HepG2 (cell line): ENCODE measurements around the gene TMEM63B. TPM values are rescaled to one million over a fixed set of nuclear protein-coding genes. Genes with fewer than 3 reads are reported as not detected.

Experiments used
- ATAC-seq: fragments of 200-7000 bp; cut with Tn5 transposase; 3 replicates; pipeline ENCODE4 v1.9.1; 2020; ENCODE audit warnings: mild to moderate bottlenecking, moderate library complexity
- BruUV-seq: library from RNA; stranded (reverse); fragments of 400-500 nt; replicated peaks from 2 replicates; lab custom pipeline; 2021; lab: Mats Ljungman, UMichigan
- CTCF ChIA-PET: fragments of 300-600 bp; formaldehyde crosslinking; extraction: SDS; loops from one replicate; lab custom pipeline; 2021; ENCODE audit warnings: low total read pairs, inconsistent platforms, low intra/inter-chr PET ratio; lab: Yijun Ruan, JAX
- POLR2A ChIA-PET: fragments of 350-600 bp; sonication (Branson Sonifier 250); formaldehyde crosslinking; loops from one replicate; lab custom pipeline; 2020; ENCODE audit warnings: antibody characterized with exemption, inconsistent platforms; lab: Yijun Ruan, JAX
- DNase-seq: peaks from one replicate; pipeline ENCODE4 v3.0.0-alpha.2; 2015; ENCODE audit warnings: low spot score
- FAIRE-seq: peaks from 3 replicates; lab custom pipeline; 2011; peaks lifted over from hg19 to GRCh38; lab: Jason Lieb, UNC
- H2AFZ ChIP-seq: one replicate; pipeline ENCODE4 v1.6.1; 2011; ENCODE audit warnings: low read length, inconsistent platforms
- H3K27ac ChIP-seq: fragments of 300-600 bp; 3 replicates; pipeline ENCODE4 v1.8.0; 2011; ENCODE audit warnings: mixed run types, mild to moderate bottlenecking, mixed read lengths, low read length, inconsistent platforms; ENCODE audit not compliant: insufficient read depth; ENCODE audit errors: extremely low read length
- H3K27me3 ChIP-seq, 2 experiments: fragments of 200-600 bp in 1 of 2; 2 replicates in 1 of 2; 3 replicates in 1 of 2; pipeline versions ENCODE4 v1.6.0 to v1.8.0; 2011; ENCODE audit warnings: low read length in 2 of 2, mild to moderate bottlenecking in 2 of 2, moderate library complexity in 2 of 2, inconsistent platforms in 1 of 2; ENCODE audit not compliant: insufficient read depth in 2 of 2, control insufficient read depth in 1 of 2
- H3K36me3 ChIP-seq, 2 experiments: fragments of 200-600 bp in 1 of 2; replicated peaks in 1 of 2; 2 replicates in 1 of 2; 3 replicates in 1 of 2; pipeline versions ENCODE4 v1.5.1 to v1.8.0; 2011; ENCODE audit warnings: low read length in 2 of 2, inconsistent platforms in 1 of 2; ENCODE audit not compliant: insufficient read depth in 2 of 2, control insufficient read depth in 1 of 2
- H3K4me1 ChIP-seq: 2 replicates; pipeline ENCODE4 v1.5.1; 2012; ENCODE audit warnings: low read length, inconsistent platforms; ENCODE audit not compliant: insufficient read depth
- H3K4me2 ChIP-seq: 2 replicates; pipeline ENCODE4 v1.6.0; 2011; ENCODE audit warnings: low read depth, low read length, inconsistent platforms
- H3K4me3 ChIP-seq, 3 experiments: fragments of 200-600 bp in 1 of 3; sonication (generic), shearing (Covaris generic) in 1 of 3; replicated peaks in 1 of 3; 2 replicates each; pipeline ENCODE4 v1.5.1; 2011 to 2016; ENCODE audit warnings: low read length in 3 of 3, inconsistent platforms in 2 of 3, low read depth in 2 of 3, mild to moderate bottlenecking in 2 of 3, control low read depth in 1 of 3, mixed read lengths in 1 of 3; ENCODE audit not compliant: insufficient read depth in 1 of 3
- H3K79me2 ChIP-seq: one replicate; pipeline ENCODE4 v1.6.1; 2011; ENCODE audit warnings: low read length, inconsistent platforms; ENCODE audit not compliant: insufficient read depth
- H3K9ac ChIP-seq: 2 replicates; pipeline ENCODE4 v1.6.0; 2011; ENCODE audit warnings: mild to moderate bottlenecking, low read depth, low read length, inconsistent platforms; ENCODE audit not compliant: insufficient read depth
- H3K9me3 ChIP-seq: 2 replicates; pipeline ENCODE4 v1.5.1; 2012; ENCODE audit warnings: mild to moderate bottlenecking, low read length
- H4K20me1 ChIP-seq: 2 replicates; pipeline ENCODE4 v1.6.0; 2011; ENCODE audit warnings: inconsistent platforms, mild to moderate bottlenecking, low read length, moderate library complexity; ENCODE audit not compliant: insufficient read depth
- CC2D1A ChIP-seq: sonication (generic); formaldehyde crosslinking; IDR thresholded peaks from 2 replicates; pipeline ENCODE4 v1.8.1; 2023; ENCODE audit warnings: mild to moderate bottlenecking, missing genetic modification reagents
- CHD2 ChIP-seq: IDR thresholded peaks from 2 replicates; pipeline ENCODE4 v1.6.1; 2011; ENCODE audit warnings: low read depth, low read length, improper control_type of control experiment
- DR1 ChIP-seq: sonication (generic); formaldehyde crosslinking; IDR thresholded peaks from 2 replicates; pipeline ENCODE4 v1.8.0; 2021; ENCODE audit warnings: mild to moderate bottlenecking, missing genetic modification reagents, inconsistent platforms
- GATAD1 ChIP-seq: IDR thresholded peaks from 2 replicates; pipeline ENCODE4 v1.6.1; 2016; ENCODE audit warnings: missing genetic modification reagents, missing compliant biosample characterization
- GATAD2A ChIP-seq: IDR thresholded peaks from 2 replicates; pipeline ENCODE4 v1.6.1; 2016
- HNF4A ChIP-seq: sonication (generic); formaldehyde crosslinking; IDR thresholded peaks from 2 replicates; pipeline ENCODE4 v1.4.0; 2020; ENCODE audit warnings: missing genetic modification reagents
- MXD4 ChIP-seq: IDR thresholded peaks from 2 replicates; pipeline ENCODE4 v1.6.1; 2016; ENCODE audit warnings: mild to moderate bottlenecking, missing biosample characterization, missing genetic modification reagents
- NFKBIZ ChIP-seq: IDR thresholded peaks from 2 replicates; pipeline ENCODE4 v1.6.1; 2018; ENCODE audit warnings: missing genetic modification reagents, missing compliant biosample characterization
- PAX8 ChIP-seq: sonication (generic); formaldehyde crosslinking; IDR thresholded peaks from 2 replicates; pipeline ENCODE4 v1.8.0; 2022; ENCODE audit warnings: mild to moderate bottlenecking, missing genetic modification reagents, borderline replicate concordance
- PRDM4 ChIP-seq: sonication (generic); formaldehyde crosslinking; IDR thresholded peaks from 2 replicates; pipeline ENCODE4 v1.9.0; 2021; ENCODE audit warnings: missing genetic modification reagents, borderline replicate concordance
- RXRB ChIP-seq: IDR thresholded peaks from 2 replicates; pipeline ENCODE4 v1.6.1; 2016; ENCODE audit warnings: borderline replicate concordance, missing genetic modification reagents, missing compliant biosample characterization
- SKI ChIP-seq: fragments of 450-650 bp; IDR thresholded peaks from one replicate; pipeline ENCODE4 v1.6.1; 2018; ENCODE audit warnings: mild to moderate bottlenecking; ENCODE audit not compliant: partially characterized antibody
- TBX3 ChIP-seq: fragments of 450-650 bp; IDR thresholded peaks from 2 replicates; pipeline ENCODE4 v1.6.1; 2017; ENCODE audit warnings: antibody characterized with exemption, mild to moderate bottlenecking, inconsistent platforms, borderline replicate concordance
- ZMYM4 ChIP-seq: sonication (generic); formaldehyde crosslinking; IDR thresholded peaks from 2 replicates; pipeline ENCODE4 v1.8.1; 2023; ENCODE audit warnings: mild to moderate bottlenecking, missing genetic modification reagents
- ZNF773 ChIP-seq: sonication (generic); formaldehyde crosslinking; IDR thresholded peaks from 2 replicates; pipeline ENCODE4 v1.4.0; 2020; ENCODE audit warnings: missing genetic modification reagents, borderline replicate concordance
- WGBS: methylation state at CpG from one replicate; pipeline ENCODE4 v1.1.6; 2017; ENCODE audit warnings: low lambda C conversion rate; 5-methylcytosine and 5-hydroxymethylcytosine counted together
- in situ Hi-C: cut with HindIII; loops from 2 replicates; pipeline ENCODE4 v1.10.0; 2017; ENCODE audit warnings: low pct_unique_long_range_greater_than_20kb; ENCODE audit not compliant: extremely low pct_ligation_motif_present
- intact Hi-C: fragments of 100-400 bp; cut with micrococcal nuclease; formaldehyde crosslinking; loops from one replicate; pipeline ENCODE4 v1.10.0; 2022; ENCODE audit not compliant: unreplicated experiment
- polyA plus RNA-seq, 8 experiments: library from polyadenylated mRNA; depleted of rRNA in 3 of 8; stranded (reverse) in 7 of 8; unstranded in 1 of 8; fragments of >200 nt; fragmentation: Illumina TruSeq in 4 of 8; extraction: Trizol in 4 of 8; gene quantifications; 2 replicates each; pipeline versions ENCODE4 v1.2.1 to v1.2.3, GENCODE V29; 2011 to 2016; ENCODE audit warnings: low read depth in 4 of 8, missing spikeins in 1 of 8, mixed read lengths in 1 of 8; ENCODE audit not compliant: insufficient read depth in 1 of 8
- total RNA-seq, 5 experiments: library from RNA; depleted of rRNA; stranded (reverse); fragments of >200 nt; fragmentation: Illumina TruSeq; extraction: Trizol; gene quantifications; 2 replicates each; pipeline ENCODE4 v1.2.3, GENCODE V29; 2016; ENCODE audit warnings: low read depth in 1 of 5
- TF ChIP-seq, protein P1 (sequence below): sonication (generic); formaldehyde crosslinking; IDR thresholded peaks from 2 replicates; pipeline ENCODE4 v1.4.0; 2020; ENCODE audit warnings: mild to moderate bottlenecking, missing genetic modification reagents
- TF ChIP-seq, protein P2 (sequence below): IDR thresholded peaks from 2 replicates; pipeline ENCODE4 v1.6.1; 2016; ENCODE audit warnings: control low read depth
- TF ChIP-seq, protein P3 (sequence below): sonication (generic); formaldehyde crosslinking; IDR thresholded peaks from 2 replicates; pipeline ENCODE4 v1.9.0; 2021; ENCODE audit warnings: missing genetic modification reagents, borderline replicate concordance

TMEM63B gene
- total and polyA plus RNA-seq, 2 of the 13 experiments (the other 11 are each of a cell fraction or from before 2014, with no cell fraction given), result 27.4 to 75.8 TPM

DNA sequence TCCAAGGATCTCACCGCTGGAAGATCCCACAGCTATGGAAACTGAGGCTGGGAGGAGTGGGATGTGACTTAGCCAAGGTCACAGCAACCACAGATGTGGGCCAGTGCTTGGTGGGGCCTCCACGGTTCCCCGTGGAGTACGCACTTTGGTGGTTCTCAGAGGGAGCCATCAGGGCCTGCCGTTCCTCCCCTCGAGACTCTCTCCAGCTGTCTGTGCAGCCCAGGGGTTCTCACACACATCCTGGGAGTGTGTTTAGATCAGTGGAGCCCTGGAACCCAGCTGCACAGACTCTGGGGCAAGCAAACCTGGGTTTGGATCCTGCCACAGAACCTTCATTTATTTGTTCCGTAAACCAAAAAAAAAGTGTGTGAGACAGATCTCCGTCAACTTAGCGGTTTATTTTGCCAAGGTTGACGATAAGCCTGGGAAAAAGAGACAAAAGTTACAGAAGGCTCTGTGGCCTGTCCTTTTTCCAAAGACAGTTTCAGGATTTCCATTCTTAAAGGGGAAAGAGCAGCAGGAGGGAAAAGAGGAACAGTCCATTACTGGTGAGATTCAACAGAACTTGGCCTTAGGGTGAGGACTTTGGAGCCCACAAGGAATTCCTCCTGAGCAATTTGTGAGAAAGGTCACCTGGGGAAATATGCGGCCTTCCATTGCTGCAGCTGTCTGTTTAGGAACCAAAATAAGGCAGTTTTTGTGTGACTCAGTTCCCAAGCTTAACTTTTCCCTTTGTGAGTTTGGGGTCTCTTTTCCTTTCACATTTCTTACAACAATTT is 75.8 kb downstream of the TMEM63B start:
- Histone ChIP-seq H3K27ac (no peak overlapping the region), H3K4me2 (peak overlapping the region; percentile 80), H4K20me1 (no peaks in the 10 kb centered on the region), H3K36me3 (no peaks in the 10 kb centered on the region), H3K4me3 (peak overlapping the region in 2 of 3 experiments; percentile 25 to 35; a peak in 2 of 6 replicates), H3K79me2 (no peaks in the 10 kb centered on the region), H2AFZ (peak overlapping the region; percentile 74), H3K9me3 (no peaks in the 10 kb centered on the region), H3K27me3 (no peaks in the 10 kb centered on the region; a peak in 2 of 5 replicates), H3K9ac (peak overlapping the region; percentile 20; the same call in 1 of the 2 replicates), H3K4me1 (peaks cover 69% of the 10 kb centered on the region)
- in situ Hi-C loops (no loop called here), intact Hi-C loops (no loop called here)
- ATAC-seq, result peak; percentile 66
- peak; percentile 49 for FAIRE-seq
- POLR2A ChIA-PET, result interaction anchor here (1.3 to 2.3 kb wide), 3 partner anchors 8 to 44 kb away, joined by 3 to 15 read pairs (median 5); partner anchors contain the start of gene HSP90AB1
- no peak for DNase-seq
- 8% methylated on average over 7 of the region's 11 CpGs for WGBS
- no TSS peak for BruUV-seq
- CTCF ChIA-PET, result no interaction called here
- TF ChIP-seq GATAD1, result no peak
- no peak for TF ChIP-seq ZNF773 (CRISPR knock-in tag)
- TF ChIP-seq PAX8 (CRISPR knock-in tag), result no peak
- TF ChIP-seq HNF4A (CRISPR knock-in tag), result peak; percentile 53
- no peak for TF ChIP-seq CHD2
- TF ChIP-seq NFKBIZ, result no peak
- no peak for TF ChIP-seq TBX3
- TF ChIP-seq DR1 (CRISPR knock-in tag), result no peak
- no peak for TF ChIP-seq CC2D1A (CRISPR knock-in tag)
- no peak for TF ChIP-seq MXD4 (CRISPR knock-in tag)
- TF ChIP-seq, protein P1, sequence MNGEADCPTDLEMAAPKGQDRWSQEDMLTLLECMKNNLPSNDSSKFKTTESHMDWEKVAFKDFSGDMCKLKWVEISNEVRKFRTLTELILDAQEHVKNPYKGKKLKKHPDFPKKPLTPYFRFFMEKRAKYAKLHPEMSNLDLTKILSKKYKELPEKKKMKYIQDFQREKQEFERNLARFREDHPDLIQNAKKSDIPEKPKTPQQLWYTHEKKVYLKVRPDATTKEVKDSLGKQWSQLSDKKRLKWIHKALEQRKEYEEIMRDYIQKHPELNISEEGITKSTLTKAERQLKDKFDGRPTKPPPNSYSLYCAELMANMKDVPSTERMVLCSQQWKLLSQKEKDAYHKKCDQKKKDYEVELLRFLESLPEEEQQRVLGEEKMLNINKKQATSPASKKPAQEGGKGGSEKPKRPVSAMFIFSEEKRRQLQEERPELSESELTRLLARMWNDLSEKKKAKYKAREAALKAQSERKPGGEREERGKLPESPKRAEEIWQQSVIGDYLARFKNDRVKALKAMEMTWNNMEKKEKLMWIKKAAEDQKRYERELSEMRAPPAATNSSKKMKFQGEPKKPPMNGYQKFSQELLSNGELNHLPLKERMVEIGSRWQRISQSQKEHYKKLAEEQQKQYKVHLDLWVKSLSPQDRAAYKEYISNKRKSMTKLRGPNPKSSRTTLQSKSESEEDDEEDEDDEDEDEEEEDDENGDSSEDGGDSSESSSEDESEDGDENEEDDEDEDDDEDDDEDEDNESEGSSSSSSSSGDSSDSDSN, result no peak
- TF ChIP-seq, protein P2, sequence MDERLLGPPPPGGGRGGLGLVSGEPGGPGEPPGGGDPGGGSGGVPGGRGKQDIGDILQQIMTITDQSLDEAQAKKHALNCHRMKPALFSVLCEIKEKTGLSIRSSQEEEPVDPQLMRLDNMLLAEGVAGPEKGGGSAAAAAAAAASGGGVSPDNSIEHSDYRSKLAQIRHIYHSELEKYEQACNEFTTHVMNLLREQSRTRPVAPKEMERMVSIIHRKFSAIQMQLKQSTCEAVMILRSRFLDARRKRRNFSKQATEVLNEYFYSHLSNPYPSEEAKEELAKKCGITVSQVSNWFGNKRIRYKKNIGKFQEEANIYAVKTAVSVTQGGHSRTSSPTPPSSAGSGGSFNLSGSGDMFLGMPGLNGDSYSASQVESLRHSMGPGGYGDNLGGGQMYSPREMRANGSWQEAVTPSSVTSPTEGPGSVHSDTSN, result no peak
- TF ChIP-seq RXRB (CRISPR knock-in tag), result peak; percentile 46; the same call in 1 of the 2 replicates
- TF ChIP-seq, protein P3, sequence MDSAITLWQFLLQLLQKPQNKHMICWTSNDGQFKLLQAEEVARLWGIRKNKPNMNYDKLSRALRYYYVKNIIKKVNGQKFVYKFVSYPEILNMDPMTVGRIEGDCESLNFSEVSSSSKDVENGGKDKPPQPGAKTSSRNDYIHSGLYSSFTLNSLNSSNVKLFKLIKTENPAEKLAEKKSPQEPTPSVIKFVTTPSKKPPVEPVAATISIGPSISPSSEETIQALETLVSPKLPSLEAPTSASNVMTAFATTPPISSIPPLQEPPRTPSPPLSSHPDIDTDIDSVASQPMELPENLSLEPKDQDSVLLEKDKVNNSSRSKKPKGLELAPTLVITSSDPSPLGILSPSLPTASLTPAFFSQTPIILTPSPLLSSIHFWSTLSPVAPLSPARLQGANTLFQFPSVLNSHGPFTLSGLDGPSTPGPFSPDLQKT (CRISPR knock-in tag), result no peak
- TF ChIP-seq PRDM4, result no peak
- 0 out of 2 replicates have a peak, but pooled peaks have one; percentile 5 for TF ChIP-seq GATAD2A (CRISPR knock-in tag)
- TF ChIP-seq ZMYM4, result peak; percentile 30; the same call in 1 of the 2 replicates
- TF ChIP-seq SKI, result no peak
